ENCODE data around the gene SLC1A5.

DNA sequence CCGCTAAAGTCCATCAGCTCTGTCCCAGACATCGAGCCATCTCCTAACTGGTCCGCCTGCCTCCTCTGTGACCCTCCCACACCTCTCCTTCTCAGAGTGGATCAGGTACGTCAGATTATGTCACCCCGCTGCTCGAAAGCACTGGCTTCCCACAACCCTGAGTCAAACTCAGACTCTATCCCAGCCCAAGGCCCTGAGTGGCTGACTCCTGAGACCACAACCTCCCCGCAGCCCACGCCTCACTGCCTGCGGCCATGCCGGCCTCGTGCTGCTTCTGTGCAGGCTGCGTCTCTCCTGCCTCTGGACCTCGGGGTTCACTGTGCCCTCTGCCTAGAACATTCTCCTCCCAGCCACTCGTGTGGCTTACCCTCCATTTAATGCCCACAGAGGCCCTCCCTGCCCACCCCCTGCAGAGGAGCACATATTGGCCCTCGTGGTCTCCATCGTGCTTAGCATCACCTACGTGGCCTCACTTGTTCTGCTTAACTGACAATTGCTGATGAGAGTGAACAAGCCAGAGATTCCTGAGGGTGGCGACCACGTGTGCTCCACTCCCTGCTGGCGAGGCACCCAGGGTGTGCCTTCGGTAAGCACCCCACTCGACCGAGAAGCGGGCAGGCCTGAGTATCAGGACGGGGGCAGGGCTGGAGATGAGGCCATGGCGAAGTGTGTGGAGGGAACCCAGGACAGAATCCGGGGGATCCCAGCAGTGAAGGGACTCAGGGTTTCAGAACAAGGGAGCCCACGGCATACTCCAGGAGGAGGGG lies 56.0 kb downstream of the SLC1A5 start:
- TF ChIP-seq, protein P1, sequence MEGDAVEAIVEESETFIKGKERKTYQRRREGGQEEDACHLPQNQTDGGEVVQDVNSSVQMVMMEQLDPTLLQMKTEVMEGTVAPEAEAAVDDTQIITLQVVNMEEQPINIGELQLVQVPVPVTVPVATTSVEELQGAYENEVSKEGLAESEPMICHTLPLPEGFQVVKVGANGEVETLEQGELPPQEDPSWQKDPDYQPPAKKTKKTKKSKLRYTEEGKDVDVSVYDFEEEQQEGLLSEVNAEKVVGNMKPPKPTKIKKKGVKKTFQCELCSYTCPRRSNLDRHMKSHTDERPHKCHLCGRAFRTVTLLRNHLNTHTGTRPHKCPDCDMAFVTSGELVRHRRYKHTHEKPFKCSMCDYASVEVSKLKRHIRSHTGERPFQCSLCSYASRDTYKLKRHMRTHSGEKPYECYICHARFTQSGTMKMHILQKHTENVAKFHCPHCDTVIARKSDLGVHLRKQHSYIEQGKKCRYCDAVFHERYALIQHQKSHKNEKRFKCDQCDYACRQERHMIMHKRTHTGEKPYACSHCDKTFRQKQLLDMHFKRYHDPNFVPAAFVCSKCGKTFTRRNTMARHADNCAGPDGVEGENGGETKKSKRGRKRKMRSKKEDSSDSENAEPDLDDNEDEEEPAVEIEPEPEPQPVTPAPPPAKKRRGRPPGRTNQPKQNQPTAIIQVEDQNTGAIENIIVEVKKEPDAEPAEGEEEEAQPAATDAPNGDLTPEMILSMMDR (IDR thresholded peaks at IDR 0.05): no peak
- TF ChIP-seq, protein P2, sequence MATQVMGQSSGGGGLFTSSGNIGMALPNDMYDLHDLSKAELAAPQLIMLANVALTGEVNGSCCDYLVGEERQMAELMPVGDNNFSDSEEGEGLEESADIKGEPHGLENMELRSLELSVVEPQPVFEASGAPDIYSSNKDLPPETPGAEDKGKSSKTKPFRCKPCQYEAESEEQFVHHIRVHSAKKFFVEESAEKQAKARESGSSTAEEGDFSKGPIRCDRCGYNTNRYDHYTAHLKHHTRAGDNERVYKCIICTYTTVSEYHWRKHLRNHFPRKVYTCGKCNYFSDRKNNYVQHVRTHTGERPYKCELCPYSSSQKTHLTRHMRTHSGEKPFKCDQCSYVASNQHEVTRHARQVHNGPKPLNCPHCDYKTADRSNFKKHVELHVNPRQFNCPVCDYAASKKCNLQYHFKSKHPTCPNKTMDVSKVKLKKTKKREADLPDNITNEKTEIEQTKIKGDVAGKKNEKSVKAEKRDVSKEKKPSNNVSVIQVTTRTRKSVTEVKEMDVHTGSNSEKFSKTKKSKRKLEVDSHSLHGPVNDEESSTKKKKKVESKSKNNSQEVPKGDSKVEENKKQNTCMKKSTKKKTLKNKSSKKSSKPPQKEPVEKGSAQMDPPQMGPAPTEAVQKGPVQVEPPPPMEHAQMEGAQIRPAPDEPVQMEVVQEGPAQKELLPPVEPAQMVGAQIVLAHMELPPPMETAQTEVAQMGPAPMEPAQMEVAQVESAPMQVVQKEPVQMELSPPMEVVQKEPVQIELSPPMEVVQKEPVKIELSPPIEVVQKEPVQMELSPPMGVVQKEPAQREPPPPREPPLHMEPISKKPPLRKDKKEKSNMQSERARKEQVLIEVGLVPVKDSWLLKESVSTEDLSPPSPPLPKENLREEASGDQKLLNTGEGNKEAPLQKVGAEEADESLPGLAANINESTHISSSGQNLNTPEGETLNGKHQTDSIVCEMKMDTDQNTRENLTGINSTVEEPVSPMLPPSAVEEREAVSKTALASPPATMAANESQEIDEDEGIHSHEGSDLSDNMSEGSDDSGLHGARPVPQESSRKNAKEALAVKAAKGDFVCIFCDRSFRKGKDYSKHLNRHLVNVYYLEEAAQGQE (IDR thresholded peaks at IDR 0.05; ENCODE audit: insufficient read depth in 1 of 2, low read depth in 2 of 2, low read length in 1 of 2): no peak
- TF ChIP-seq POLR2AphosphoS5 (IDR thresholded peaks at IDR 0.05; ENCODE audit: low read depth, low read length): no peak
- no peak for TF ChIP-seq SIN3A (IDR thresholded peaks at IDR 0.05; ENCODE audit: borderline replicate concordance, insufficient read depth, low read depth, low read length)
- no peak for TF ChIP-seq TCF7L2 (IDR thresholded peaks at IDR 0.05; ENCODE audit: low read depth, low read length)

Data from Panc1 (cell line).